ENCODE measurements around the gene CNEP1R1. TPM values are rescaled to one million over a fixed set of nuclear protein-coding genes. Genes with fewer than 3 reads are reported as not detected.

The CNEP1R1 gene
- total RNA-seq, 1 experiment from 2014 or later = 14.6 TPM

- TF ChIP-seq, protein P1, sequence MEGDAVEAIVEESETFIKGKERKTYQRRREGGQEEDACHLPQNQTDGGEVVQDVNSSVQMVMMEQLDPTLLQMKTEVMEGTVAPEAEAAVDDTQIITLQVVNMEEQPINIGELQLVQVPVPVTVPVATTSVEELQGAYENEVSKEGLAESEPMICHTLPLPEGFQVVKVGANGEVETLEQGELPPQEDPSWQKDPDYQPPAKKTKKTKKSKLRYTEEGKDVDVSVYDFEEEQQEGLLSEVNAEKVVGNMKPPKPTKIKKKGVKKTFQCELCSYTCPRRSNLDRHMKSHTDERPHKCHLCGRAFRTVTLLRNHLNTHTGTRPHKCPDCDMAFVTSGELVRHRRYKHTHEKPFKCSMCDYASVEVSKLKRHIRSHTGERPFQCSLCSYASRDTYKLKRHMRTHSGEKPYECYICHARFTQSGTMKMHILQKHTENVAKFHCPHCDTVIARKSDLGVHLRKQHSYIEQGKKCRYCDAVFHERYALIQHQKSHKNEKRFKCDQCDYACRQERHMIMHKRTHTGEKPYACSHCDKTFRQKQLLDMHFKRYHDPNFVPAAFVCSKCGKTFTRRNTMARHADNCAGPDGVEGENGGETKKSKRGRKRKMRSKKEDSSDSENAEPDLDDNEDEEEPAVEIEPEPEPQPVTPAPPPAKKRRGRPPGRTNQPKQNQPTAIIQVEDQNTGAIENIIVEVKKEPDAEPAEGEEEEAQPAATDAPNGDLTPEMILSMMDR (IDR thresholded peaks at IDR 0.05 in 2 of 3, conservative IDR thresholded peaks at IDR 0.05 in 1 of 3; ENCODE audit: borderline replicate concordance in 1 of 3, insufficient read depth in 1 of 3, low read depth in 2 of 3, low read length in 2 of 3) = no peak
- TF ChIP-seq ZBTB33 (IDR thresholded peaks at IDR 0.05; ENCODE audit: extremely low read depth, insufficient replicate concordance, low read length) = no peak
Measured at GRCh38 chr16:50065624-50066481, 40.8 kb downstream of the CNEP1R1 start, which contains the start of gene HEATR3 (continued).

GRCh38 chr16:50066482-50067289, 41.7 kb downstream of the CNEP1R1 start:
- peaks cover 36% of the 10 kb centered on the region for H3K79me2 ChIP-seq (ENCODE audit: insufficient read depth, low read length)
- DNase-seq (ENCODE audit: low read depth, low spot score) = no peak
- H3K36me3 ChIP-seq (ENCODE audit: control insufficient read depth in 1 of 2, insufficient read depth in 2 of 2, low read length in 2 of 2) = peaks cover 8 to 18% of the 10 kb centered on the region in 2 experiments; a peak in 3 of 4 replicates
- H4K20me1 ChIP-seq (ENCODE audit: insufficient read depth) = no peaks in the 10 kb centered on the region
- ChIA-PET RAD21 (ENCODE audit: low non-redundant PET in 1 of 2, low total read pairs in 2 of 2, uncharacterized antibody in 2 of 2, unreplicated experiment in 2 of 2) (interaction anchor here (0.9 to 1.1 kb wide), 1 partner anchor 144 kb away, joined by 5 to 6 read pairs; no protein-coding TSS in a partner anchor), POLR2A (interaction anchor here (0.9 to 1.1 kb wide), 2 partner anchors 18 to 144 kb away, joined by 3 to 4 read pairs; no protein-coding TSS in a partner anchor), CTCF (interaction anchor here (1.5 to 3.0 kb wide), 3 partner anchors 41 to 144 kb away, joined by 12 to 24 read pairs (median 14); partner anchors contain the start of gene CNEP1R1)
- TF ChIP-seq RAD21 (IDR thresholded peaks at IDR 0.05; ENCODE audit: low read depth) (no peak), ZFX (IDR thresholded peaks at IDR 0.05) (peak; percentile 47; the same call in 1 of the 2 replicates), POLR2A (IDR thresholded peaks at IDR 0.05; ENCODE audit: borderline replicate concordance, extremely low read depth, insufficient read depth, insufficient read length) (no peak)
- peak overlapping the region; percentile 79 to 81 for H3K4me3 ChIP-seq (replicated peaks in 1 of 2; ENCODE audit: low read depth in 1 of 2, low read length in 2 of 2)
- H3K9me2 ChIP-seq (ENCODE audit: insufficient read depth) = no peaks in the 10 kb centered on the region
- peak overlapping the region; percentile 84 for H3K27ac ChIP-seq (ENCODE audit: low read depth, low read length)
- H3K9ac ChIP-seq (ENCODE audit: low read length) = peak overlapping the region; percentile 77
- H2AFZ ChIP-seq (ENCODE audit: low read depth, low read length, poor library complexity, severe bottlenecking) = peak overlapping the region; percentile 45
- intact Hi-C loops (cut with micrococcal nuclease) = loop anchor here (1.0 to 2.0 kb wide), 2 partner anchors 86 to 144 kb away; partner anchors contain the start of gene TENT4B
- H3K4me2 ChIP-seq (ENCODE audit: low read length) = peak overlapping the region; percentile 91
- H3K27me3 ChIP-seq (ENCODE audit: insufficient read depth, low read length) = no peaks in the 10 kb centered on the region
- ATAC-seq = no peak
- H3K9me3 ChIP-seq (ENCODE audit: control insufficient read depth in 1 of 2, insufficient read depth in 1 of 2, low read depth in 1 of 2, low read length in 2 of 2) = no peaks in the 10 kb centered on the region
- H3K4me1 ChIP-seq (ENCODE audit: control insufficient read depth in 1 of 2, insufficient read depth in 2 of 2, low read length in 2 of 2) = peaks cover 0 to 14% of the 10 kb centered on the region in 2 experiments; a peak in 2 of 4 replicates
- BruUV-seq (replicated peaks) = TSS peak; percentile 51

Data from HCT116 (cell line).